ENCODE data around the gene MAP2K7.
A peak's percentile ranks its signal among the peaks of the same experiment; 100 is the strongest.
"Not testable (repeated sequence)": the region's sequence is repeated elsewhere in the genome, so short reads cannot be mapped to it uniquely, and the experiment has no call there.

MAP2K7 gene

DNA sequence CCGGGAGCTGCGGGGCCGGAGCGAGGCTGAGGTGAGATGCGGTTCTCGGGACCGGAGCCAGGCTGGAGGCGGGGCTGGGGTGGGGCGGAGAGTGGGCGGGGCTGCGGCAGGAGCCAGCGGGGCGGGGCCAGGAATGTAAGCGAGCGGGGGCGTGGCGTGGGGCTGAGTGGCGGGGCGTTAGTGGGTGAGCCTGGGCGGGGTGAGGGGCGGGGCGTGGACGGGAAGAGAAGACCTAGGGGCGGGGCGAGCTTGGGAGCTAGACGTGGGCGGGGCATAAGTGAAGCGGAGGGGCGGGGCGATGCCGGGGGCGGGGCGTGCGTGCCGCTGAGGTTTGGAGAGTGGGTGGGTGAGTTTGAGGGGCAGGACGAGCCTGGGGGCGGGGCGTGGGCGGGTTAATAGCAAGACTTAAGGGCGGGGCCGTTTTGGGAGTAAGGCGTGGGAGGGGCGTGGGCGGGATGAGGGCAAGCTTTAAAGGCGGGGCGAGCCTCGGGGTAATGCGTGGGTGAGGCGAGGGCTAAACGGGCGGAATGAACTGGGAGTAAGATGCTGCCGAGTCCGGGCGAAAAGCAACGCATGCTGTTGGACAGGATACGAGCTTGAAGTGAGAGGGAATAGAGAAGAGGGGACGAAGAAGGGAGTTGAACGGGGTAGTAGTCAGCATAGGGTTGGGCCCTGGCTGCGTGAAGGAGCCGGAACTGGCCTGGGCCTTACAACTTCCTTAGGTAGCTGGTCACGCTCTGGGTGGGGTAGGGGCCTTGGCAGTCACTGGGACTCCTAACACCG is 17.0 kb downstream of the MAP2K7 start:
- peak; percentile 76 for DNase-seq

DNA sequence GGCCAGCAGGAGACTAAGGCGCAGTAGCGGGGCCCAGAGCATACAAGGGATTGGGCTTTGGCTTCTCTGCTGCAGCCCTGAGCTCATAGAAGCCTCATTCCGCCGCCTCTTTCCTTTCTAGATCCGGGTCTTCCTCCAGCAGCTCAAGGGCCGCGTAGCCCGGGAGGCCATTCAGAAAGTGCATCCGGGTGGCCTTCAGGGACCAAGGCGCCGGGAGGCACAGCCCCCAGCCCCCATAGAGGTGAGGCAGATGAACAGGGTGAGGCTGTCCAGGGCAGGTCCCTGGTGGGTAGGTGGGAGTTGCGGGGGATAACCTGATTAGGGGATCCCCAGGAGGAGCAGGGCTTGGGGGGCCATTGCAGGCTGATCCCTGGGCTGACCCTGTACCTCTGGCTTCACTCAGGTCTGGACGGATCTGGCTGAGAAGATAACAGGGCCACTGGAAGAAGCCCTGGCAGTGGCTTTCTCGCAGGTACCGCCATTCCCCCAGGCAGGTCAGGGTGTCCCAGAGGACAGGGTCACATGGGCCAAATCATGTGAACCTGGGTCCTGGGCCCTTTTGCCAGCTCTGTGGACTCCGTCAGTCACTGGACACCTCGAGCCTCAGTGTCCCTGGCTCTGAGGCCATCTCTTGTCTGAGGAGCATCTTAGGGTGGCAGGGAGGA is 17.8 kb downstream of the MAP2K7 start:
- DNase-seq, result no peak

DNA sequence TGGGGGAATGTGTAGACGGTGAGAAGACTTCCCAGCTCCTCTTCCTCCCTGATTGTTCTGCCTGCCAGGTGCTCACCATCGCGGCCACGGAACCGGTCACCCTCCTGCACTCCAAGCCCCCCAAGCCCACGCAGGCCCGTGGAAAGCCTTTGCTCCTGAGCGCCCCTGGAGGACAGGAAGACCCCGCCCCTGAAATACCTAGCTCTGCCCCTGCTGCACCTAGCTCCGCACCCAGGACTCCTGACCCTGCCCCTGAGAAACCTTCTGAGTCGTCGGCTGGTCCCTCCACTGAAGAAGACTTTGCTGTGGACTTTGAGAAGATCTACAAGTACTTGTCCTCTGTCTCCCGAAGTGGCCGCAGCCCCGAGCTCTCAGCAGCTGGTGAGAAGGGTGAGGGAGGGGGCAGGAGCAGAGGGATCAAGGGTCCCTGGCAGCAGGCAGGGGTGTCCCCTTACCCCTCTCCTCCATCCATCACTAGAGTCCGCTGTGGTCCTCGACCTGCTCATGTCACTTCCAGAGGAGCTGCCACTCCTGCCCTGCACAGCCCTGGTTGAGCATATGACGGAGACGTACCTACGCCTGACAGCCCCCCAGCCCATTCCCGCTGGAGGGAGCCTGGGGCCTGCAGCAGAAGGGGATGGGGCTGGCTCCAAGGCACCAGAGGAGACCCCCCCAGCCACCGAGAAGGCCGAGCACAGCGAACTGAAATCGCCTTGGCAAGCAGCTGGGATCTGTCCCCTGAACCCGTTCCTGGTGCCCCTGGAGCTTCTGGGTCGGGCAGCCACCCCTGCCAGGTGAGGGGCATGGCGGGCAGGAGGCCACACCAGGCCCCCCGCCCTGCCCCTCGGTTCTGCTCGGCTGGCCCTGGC is 18.5 kb downstream of the MAP2K7 start:
- no peak for DNase-seq

DNA sequence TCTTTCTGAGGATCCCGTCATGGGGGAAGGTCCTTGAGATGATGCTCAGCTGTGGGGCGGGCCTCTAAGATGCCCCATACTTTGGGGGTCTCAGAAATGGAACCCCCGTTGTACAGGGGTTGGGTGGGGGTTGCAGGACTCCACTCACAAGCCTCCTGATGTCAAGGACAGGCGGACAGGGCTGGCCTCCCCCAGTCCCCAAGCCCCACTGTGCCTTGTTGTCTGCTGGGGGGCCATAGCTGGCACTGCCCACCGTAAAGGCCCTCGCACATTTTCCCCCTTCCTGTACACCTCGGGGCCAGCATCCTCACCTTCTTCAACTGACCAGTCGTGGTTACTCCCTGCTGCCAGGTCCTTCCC is 19.1 kb downstream of the MAP2K7 start:
- DNase-seq, result no peak

DNA sequence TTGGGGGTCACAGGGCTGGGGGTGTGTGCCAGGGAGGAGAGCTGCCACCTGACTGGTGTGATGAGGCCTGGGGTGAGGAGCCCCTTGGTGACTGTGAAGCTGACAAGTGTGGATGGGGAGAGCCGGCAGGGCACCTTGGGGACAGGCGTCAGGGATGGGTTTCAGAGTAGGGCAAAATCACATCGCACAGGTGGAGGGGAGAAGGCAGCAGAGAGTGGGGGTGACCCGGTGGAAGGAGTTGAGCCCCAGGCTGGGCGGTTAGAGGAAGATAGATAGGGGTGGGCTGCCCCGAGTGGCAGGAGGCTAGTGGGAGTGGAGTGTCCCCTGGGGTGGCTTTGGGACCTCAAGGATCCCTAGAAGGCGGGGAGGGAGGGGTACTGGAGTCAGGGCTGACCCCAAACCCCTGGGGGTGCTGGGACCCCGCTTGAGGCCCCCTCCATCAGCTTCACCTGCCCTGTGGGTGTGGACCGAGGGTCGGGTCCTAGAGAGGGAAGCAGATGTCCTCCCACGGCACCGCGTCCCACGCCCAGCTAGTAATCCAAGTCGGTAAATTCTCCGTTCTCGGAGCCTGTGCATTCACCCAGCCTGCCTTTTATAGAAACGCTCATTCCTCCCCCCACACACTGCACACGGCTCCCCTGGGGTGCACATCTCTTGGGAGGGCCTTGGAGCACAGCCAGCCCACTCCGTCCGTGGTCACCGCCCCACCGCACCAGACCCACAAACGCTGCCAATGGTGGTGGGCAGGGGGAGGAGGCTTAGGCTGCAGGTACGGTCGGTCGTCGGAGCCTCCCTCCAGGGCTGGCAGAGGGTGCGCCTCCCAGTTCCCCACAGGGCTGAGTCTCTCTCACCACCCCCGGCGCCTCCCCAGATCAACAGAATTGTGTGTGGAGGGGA is 19.9 kb downstream of the MAP2K7 start:
- DNase-seq, result no peak

DNA sequence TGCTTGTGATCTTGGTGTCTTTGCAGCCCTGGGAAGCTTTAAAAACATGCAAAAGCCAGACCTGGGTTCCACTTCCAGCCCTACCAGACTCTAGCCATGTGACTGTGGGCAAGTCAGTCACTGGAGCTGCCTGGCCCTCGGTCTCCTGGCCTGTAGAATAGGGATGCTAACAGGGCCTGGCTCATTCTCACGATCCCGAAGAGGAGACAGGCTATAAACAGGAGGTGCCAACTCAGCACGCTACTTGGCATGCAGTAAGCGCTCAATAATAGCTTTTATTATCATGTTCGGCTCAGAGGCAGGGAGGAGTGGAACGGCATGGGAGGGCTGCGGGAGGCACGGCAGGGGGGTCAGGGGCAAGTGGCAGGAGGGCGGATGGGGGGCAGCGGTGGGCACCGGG is 20.6 kb downstream of the MAP2K7 start:
- DNase-seq, result no peak

DNA sequence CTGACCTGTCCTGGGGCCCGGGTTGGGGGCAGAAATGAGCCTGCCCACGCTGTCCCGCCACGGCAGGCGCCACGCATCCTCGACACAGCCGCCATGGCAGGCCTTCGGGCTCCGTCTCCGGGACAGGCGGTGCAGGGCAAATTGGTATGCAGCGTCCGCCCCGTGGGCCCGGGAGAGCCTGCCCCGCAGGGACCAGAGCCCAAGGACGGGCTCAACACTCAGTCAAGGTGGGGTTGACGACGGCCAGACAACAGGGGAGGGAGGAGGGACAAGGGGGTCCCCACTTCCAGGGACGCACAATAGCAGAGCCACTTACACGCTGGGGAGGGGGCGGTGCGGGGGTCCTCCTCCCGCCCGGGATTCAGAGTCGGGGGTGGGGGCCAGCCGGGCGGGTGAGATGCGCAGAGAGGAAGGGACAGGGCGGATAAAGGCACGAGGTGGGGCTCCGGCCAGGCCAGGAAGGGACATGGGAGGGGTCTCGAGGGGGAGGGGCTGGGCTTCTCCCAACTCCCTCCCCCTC is 21.0 kb downstream of the MAP2K7 start:
- DNase-seq, result no peak

DNA sequence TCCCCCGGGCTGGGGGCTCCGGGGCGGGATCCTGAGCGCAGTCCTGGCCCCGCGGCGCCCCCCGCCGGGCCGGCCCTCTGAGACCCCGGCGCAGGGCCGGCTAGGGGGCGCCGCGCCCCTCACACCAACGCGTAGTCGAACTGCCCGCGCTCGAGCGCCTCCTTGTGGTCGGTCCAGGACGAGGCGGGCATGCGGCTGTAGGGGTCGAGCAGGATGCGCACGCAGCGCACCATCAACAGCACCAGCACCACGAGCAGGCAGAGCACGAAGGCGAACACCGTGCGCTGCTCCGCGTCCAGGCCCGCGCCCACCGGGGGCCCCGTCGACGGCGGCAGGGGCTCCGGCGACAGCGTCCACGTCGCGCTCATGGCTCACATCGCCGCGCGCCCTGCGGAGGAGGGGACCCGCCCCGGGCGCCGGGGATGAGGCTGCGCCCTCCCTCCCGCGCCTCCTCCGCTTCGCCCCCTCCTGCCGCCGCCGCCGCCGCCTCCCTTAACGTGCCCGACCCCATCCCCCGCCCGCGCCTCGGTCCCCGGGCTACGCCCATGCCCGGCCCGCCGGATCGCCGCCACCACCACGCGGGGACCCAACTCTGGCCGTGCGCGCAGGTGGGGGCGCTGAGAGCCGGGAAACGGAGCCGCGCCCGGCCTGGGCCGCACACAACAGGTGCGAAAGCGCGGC is 21.6 kb downstream of the MAP2K7 start:
- peak; percentile 95 for DNase-seq

DNA sequence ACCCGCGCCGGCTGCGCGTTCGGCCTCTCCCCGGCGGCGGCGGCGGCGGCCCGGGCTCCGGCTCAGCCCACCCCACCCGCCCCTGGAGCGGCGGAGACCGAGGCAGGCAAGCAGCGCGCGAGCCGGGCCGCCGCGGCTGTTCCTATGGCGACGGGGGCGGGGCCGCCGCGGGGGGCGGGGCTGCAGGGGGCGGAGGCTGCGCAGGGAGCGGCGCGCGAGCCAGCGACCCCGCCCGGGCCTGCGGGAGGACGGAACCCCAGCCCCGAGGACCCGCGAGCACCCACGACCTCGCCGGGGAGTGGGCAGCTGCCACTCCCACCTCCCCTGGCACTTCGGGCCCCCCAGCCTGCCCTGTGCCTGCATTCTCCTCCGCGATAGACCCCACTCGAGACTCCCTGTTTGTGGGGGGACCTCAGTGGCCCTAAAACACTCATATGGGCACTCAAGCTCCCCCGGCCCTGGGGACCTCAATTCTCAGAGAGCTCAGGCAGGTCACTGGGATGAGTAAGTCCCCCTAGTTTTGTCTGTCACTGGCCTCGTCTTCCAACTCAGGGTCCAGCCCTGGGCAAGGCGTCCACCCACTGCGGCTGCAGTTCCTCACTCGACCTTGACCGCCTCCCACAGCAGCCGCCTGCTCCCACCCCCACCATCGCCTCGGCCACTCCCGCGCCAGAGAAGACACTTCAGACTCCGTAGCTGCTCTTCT is 22.5 kb downstream of the MAP2K7 start, which contains the start of gene CTXN1:
TSS of gene CTXN1 (minus strand) at position 115 of the 706 bp plus-strand sequence. CDS start 597 bp downstream, outside the sequence.
- peak; percentile 84 for DNase-seq

DNA sequence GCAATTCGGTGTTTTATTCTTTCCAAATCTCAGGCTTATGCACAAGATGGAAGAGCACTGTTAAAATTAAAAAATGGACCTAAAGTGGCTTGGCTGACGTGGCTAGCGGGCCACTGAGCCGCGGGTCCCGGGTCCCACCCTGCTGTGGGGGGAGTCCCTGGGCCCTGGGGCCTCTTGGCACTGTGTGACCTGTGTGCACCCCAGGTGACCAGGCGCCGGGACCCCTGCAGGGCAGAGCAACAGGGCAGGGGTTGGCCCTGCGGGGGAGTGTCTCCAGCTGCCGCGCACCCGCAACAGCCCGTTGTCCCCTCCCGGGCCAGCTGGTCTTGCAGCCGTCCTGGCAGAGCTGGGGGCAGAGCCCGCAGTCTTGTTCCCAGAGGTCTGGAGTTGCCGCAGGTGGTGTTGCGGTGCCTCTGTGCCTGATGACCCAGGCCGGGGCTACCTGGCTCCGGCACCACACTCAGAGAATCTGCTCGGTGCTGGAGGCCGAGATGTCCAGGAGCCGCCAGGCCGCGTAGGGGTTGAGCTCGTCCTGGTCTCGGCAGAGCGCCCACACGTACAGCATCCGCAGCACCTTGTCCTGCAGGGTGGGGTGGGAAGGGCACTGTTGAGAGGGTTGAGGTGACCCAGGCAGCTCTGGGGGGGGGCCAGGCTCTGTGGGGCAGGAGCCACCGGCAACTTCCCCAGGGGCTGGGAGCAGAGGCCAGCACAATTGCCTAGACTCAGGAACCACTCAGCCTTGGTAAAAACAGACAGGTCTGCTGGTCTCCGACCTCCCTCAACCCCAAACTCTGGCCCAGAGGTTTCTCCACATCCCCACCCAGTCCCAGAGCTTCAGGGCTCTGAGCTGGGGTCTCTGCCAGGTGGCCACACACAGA is 23.3 kb downstream of the MAP2K7 start:
- no peak for DNase-seq

DNA sequence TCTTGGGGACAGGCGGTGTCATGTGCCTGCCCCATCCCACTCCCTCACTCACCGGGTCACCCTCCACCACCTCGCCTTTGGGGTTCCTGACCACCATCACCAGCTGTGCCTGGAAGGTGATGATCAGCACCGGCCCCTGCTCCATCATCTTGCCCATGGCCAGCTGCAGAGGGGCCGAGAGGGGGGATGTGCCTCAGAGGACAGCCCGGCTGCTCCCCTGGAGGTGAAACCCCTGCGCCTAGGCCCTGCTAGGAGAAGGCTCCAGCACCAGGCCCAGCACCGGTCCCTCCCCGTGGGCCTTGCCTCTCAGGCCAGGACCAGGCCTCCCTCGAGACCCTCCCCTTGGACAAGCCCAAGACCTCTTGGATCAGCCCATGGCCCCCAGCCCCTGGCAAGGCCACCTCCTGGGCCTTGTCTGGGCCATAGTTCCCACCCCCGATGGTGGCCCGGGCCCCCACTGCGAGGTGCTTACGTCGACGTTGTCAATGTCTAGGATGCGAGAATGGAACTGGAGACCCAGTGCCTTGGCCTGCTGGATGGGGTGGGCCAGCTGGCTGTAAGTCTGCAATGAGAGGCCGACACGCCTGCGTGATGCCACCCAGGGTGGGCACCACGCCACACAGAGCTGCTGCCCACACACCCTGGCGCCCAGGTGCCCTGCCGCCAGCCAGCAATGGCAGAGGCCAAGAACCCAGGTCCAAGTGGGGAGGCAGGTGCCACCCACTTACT is 24.1 kb downstream of the MAP2K7 start:
- no peak for DNase-seq

DNA sequence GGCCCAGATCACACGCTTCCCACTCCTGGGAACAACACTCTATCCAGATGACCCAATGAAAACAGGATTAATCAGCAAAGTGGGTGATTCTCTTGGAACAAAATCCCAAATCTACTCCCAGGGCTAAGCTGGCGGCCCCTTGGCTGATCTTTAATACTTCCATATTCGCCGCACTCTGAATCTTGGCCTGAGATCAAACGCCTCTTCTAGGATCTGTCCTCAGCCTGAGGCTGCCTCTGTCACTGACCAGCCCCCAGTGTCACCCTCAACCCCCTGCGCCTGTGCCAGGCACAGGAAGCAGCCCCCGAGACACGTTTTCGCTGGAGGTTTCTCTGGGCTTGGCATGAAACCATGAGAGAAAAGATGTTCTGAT is 24.6 kb downstream of the MAP2K7 start:
- no peak for DNase-seq

DNA sequence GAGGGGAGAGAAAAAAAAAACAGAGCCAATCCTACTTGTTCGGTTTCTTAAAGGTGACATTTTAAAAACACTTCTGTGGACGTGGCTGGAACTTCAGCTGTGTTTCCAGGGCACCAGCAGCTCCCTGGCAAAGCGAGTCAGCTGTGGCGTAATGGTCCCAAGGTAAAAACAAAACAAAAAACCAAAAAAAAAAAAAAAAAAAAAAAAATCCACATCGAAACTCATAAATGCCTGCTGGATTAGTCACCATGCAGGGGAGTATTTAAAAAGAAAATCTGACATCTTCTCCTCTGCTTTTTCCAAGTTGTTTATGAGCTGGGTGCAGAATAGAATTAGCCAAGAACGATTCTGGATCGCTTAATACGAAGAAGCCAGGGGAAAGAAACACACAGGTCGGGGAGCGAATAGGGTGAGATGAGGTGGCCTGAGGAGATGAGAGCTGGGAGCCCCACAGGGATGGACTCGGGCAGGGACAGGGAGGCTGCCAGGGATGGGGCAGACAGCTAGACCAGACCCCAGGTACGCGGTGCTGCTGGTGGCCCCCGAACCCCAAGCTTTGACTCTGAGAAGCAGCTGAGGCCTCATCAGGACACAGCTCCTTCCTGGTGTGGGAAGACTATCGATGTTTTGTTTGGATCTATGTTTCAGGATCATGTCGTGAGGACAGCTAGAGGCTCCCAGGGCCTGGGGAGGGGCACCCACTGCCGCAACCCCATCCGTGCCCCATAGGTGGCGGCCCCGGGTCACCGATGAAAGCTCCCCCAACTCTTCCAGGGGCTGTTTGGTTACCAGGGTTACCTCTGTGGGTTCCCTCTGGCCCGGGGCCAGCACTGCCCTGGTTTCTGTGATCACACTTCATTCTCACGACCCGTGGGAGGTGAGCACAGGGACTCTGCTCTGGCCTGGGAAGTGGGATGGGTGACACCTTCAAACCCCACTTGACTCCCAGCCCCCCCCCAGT is 25.3 kb downstream of the MAP2K7 start:
- peak; percentile 45 for DNase-seq

DNA sequence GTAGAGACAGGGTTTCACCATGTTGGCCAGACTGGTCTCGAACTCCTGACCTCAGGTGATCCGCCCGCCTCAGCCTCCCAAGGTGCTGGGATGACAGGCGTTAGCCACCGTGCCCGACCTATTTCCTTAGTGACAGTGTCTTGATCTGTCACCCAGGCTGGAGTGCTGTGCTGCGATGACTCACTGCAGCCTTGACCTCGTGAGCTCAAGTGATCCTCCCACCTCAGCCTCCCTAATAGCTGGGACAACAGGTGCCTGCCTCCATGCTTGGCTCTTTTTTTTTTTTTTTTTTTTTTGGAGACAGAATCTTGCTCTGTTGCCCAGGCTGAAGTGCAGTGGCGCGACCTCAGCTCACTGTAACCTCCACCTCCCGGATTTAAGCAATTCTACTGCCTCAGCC is 26.4 kb downstream of the MAP2K7 start:
- not testable (repeated sequence) for DNase-seq

DNA sequence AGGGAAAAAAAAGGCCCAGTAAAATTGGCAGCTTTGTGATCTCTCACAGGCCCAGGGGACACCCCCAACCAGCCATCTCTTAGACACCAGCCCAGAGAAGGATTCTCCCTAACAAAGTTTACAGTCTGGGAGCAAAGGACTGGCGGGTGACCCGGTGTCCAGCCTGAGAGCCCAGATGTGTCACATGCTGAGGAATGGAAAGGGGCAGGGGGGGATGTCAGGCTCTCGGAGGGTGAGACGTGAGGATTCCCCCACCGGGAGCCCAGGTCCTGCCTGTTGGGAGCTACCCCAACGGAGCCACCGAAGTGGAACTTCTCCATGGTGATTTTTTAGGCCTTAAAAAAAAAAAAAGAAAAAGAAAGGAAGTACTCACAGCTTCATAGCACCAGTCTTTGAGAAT is 27.1 kb downstream of the MAP2K7 start:
- no peak for DNase-seq

DNA sequence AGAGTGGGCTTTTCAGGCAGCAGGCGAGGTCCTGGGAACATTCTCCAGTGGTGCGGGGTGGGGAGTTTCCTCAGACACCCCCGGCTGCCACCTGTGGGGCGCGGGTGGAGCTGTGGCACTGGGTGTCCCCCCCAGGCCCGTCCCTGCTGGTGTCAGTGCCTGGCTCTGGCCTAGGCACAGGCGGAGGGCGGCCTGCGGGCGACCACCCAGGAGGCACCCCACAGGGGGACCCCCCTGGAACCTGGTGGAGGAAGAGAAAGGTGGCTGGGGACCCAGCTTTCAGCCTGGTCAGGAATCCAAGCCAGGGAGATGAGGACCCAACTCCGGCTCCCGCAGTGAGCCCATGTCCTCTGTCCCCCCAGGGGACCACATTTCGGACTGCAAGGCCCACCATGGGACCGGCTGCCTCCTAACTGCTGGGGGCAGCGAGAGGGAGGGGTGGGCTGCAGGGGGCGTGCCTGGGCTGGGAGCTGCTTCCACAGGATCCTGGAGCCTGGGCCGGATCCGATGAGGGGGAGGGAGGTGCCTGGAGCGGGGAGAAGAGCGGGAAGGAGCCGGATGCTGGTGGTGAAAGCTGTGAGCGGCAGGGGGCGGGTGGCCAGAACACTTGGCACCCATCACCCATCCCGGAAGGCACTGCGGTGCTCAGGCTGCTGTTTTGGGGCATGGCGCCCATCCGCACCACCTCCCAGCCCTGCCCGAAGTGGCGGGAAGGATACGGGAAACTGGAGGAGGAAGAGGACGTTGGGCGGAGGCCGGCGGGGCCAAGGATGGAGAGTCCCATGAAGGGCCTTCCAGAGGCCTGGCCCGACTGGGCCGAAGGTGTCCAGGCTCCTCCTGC is 27.8 kb downstream of the MAP2K7 start:
- DNase-seq, result no peak

All from retina (tissue), 1 donor.